Activated CD8-positive, alpha-beta memory T cell treated with anti-CD3 and anti-CD28 coated beads, Interleukin-2, amount 50 U/mL, for 24 hours (primary cell): ENCODE data around the gene EFCC1.

Experiments used
- DNase-seq: peaks from one replicate; pipeline ENCODE4 v3.0.0-alpha.2; 2020; ENCODE audit errors: extremely low read depth

Gene EFCC1

GRCh38 chr3:129032716-129033115, 31.6 kb downstream of the EFCC1 start:
- no peak for DNase-seq

DNA sequence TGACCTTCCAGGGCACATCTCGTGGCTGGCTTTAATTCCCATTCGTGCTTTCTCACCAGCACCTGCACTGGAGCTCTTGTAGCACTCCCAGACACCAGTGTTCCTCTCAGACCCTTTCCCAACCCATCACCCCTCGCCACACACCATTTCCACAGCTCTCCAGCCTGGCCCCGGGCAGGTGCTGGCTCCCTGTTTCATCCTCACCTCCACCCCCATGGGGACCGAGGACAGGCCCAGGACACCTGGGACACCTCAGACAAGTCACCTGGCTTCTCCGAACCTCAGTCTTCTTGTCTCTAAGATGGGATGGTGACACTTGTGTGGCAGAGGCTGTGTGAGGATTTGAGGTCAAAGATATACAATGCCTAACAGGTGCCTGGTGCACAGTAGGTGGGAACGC, 32.0 kb downstream of the EFCC1 start:
- no peak for DNase-seq

GRCh38 chr3:129033633-129034321, 32.7 kb downstream of the EFCC1 start:
- no peak for DNase-seq

DNA sequence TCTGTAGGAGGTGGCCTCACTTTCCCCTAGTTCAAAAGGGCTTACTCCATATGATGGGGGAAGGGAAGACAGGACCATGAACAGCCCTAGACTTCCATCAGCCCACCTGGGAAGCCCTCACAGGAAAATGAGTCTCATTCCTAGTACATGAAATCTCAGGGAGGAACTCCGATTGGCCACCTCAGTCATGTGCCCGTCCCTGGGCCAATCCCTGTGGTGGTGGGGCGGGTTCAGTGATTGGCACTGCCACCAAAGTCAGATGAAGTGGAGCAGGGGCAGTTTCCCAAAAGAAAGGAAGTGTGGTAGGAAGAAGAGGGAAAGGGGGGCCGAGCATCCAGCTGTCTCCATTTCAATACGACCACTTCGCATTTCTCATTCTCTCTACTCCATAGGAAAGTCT, 33.5 kb downstream of the EFCC1 start:
- no peak for DNase-seq

- no peak for DNase-seq
These were observed 34.5 kb downstream of the EFCC1 start for GRCh38 chr3:129035360-129036221.

- DNase-seq, result no peak
These were observed 35.4 kb downstream of the EFCC1 start for GRCh38 chr3:129036222-129037092.

- DNase-seq, result no peak
These were observed 36.0 kb downstream of the EFCC1 start for GRCh38 chr3:129037093-129037419.

GRCh38 chr3:129038121-129038855, 37.2 kb downstream of the EFCC1 start:
- no peak for DNase-seq

DNA sequence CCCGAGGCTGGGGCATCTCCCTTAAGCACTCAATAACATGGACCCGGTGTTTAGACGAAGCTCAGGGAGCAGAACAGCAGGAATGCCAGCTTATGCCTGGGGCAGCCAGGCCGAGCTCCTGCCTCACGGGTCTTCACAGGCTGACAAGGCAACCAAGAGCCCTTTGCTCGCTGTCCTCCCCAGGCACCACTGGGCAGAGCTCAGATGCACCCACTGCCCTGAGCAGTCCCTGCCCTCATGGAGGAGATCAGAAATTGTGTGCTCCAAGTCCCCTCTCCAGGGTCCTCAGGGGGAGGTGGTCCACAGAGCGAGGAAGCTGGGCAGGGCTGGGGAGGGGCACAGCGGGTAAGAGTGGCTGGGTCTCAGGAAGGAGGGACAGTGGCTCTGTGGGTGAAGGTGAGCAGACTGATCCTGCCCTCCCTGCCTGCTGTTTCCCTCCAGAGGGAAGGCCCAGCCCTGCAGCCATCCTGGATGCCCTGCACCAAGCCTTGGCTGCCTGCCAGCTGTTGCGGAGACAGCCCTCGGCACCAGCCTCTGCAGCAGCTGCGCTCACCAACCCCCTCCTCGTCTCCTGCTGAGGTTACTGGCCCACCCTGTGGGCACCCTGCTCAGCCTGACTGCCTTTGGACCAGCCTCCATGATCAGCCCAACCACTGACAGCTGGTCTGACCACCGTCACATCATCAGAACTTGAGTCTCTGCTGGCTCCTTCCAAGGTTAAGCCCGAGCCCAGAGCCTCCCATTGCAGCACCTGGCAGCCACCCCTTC, 38.4 kb downstream of the EFCC1 start:
- DNase-seq, result no peak

- no peak for DNase-seq
These were observed 38.9 kb downstream of the EFCC1 start for GRCh38 chr3:129040039-129040336.

- DNase-seq, result no peak
These were observed 39.6 kb downstream of the EFCC1 start for GRCh38 chr3:129040579-129041300.

- DNase-seq, result no peak
These were observed 44.6 kb downstream of the EFCC1 start for GRCh38 chr3:129045675-129046036.

GRCh38 chr3:129046037-129046731, 45.1 kb downstream of the EFCC1 start:
- DNase-seq, result no peak

GRCh38 chr3:129046732-129047552, 45.8 kb downstream of the EFCC1 start:
- no peak for DNase-seq

GRCh38 chr3:129047553-129047839, 46.4 kb downstream of the EFCC1 start:
- no peak for DNase-seq

DNA sequence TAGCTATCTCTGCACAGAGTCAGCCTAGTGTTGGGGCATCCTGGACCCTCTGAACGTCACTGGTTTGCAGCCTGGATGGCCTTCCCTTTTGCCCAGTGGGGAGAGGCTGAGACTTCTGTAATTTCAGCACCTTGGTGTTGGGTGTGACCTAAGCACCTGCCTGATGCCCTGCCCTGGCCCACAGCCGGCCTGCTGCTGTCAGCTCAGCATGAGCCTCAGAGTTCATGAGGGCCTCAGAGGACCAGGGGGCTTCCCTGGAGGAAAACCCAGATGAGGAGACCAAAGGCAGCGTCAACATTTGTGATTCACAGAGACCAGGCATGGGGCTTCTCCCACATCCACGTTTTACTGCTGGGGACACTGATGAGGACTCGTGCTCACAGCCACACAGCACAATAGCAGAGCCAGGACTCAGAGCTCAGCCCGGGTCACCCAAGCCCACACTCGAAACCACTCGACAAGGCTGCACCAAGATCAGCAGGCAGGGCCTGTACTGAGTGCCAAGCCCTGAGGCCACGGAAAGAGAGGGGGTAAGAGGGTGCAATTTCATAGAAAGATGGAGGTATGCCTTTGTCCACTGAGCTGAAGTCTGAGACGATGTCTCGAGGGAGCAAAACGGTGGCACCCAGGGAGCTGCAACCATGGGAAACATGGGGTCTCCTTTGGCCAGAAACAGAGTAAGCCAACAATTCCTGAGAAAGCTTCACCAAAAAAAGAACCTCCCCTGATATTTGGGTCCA, 49.6 kb downstream of the EFCC1 start:
- no peak for DNase-seq

- DNase-seq, result no peak
These were observed 50.8 kb downstream of the EFCC1 start for GRCh38 chr3:129051871-129052340.

- DNase-seq, result no peak
These were observed 51.6 kb downstream of the EFCC1 start for GRCh38 chr3:129052675-129053074.
